Measurements from ENCODE around the gene DPYSL4. TPM values are rescaled to one million over a fixed set of nuclear protein-coding genes. Genes with fewer than 3 reads are reported as not detected.

DPYSL4 gene
- total RNA-seq, 2 experiments from 2014 or later: 5.2 to 8.5 TPM

GRCh38 chr10:132196178-132197113, 9.7 kb downstream of the DPYSL4 start:
- POLR2A ChIA-PET: no interaction called here
- Mint-ChIP-seq H3K36me3 (no peaks in the 10 kb centered on the region), H3K27me3 (no peaks in the 10 kb centered on the region), H3K9me3 (no peaks in the 10 kb centered on the region), H3K27ac (no peak overlapping the region), H3K4me1 (no peaks in the 10 kb centered on the region), H3K4me3 (no peak overlapping the region)
- DNase-seq: no peak
- no peak for ATAC-seq (ENCODE audit: low read depth)

- H3K9me3 Mint-ChIP-seq: no peaks in the 10 kb centered on the region
- no peak for ATAC-seq (ENCODE audit: low read depth)
- no peak overlapping the region for H3K27ac Mint-ChIP-seq
- H3K27me3 Mint-ChIP-seq: no peaks in the 10 kb centered on the region
- POLR2A ChIA-PET: no interaction called here
- no peaks in the 10 kb centered on the region for H3K4me1 Mint-ChIP-seq
- H3K36me3 Mint-ChIP-seq: no peaks in the 10 kb centered on the region
- no peak overlapping the region for H3K4me3 Mint-ChIP-seq
- no peak for DNase-seq
Observed at GRCh38 chr10:132197271-132198067, 10.7 kb downstream of the DPYSL4 start.

GRCh38 chr10:132198068-132198370, 11.3 kb downstream of the DPYSL4 start:
- H3K27ac Mint-ChIP-seq: no peak overlapping the region
- no peak overlapping the region for H3K4me3 Mint-ChIP-seq
- ATAC-seq (ENCODE audit: low read depth): no peak
- no peaks in the 10 kb centered on the region for H3K36me3 Mint-ChIP-seq
- no peaks in the 10 kb centered on the region for H3K9me3 Mint-ChIP-seq
- no peak for DNase-seq
- POLR2A ChIA-PET: no interaction called here
- H3K27me3 Mint-ChIP-seq: no peaks in the 10 kb centered on the region
- no peaks in the 10 kb centered on the region for H3K4me1 Mint-ChIP-seq

GRCh38 chr10:132198381-132199181, 11.8 kb downstream of the DPYSL4 start:
- DNase-seq: no peak

GRCh38 chr10:132199268-132199853, 12.6 kb downstream of the DPYSL4 start:
- no peak for DNase-seq

More at GRCh38 chr10:132198381-132199181, 11.8 kb downstream of the DPYSL4 start:
- POLR2A ChIA-PET: no interaction called here
- no peak for ATAC-seq (ENCODE audit: low read depth)
- Mint-ChIP-seq H3K9me3 (no peaks in the 10 kb centered on the region), H3K27ac (no peak overlapping the region), H3K36me3 (no peaks in the 10 kb centered on the region), H3K4me1 (no peaks in the 10 kb centered on the region), H3K27me3 (no peaks in the 10 kb centered on the region), H3K4me3 (no peak overlapping the region)

GRCh38 chr10:132199854-132200311, 13.1 kb downstream of the DPYSL4 start:
- Mint-ChIP-seq H3K4me1 (no peaks in the 10 kb centered on the region), H3K27me3 (no peaks in the 10 kb centered on the region), H3K36me3 (no peaks in the 10 kb centered on the region), H3K27ac (no peak overlapping the region), H3K4me3 (no peak overlapping the region), H3K9me3 (no peaks in the 10 kb centered on the region)
- POLR2A ChIA-PET: no interaction called here
- DNase-seq (no peak), ATAC-seq (ENCODE audit: low read depth) (no peak)

More at GRCh38 chr10:132199268-132199853, 12.6 kb downstream of the DPYSL4 start:
- no peaks in the 10 kb centered on the region for H3K4me1 Mint-ChIP-seq
- POLR2A ChIA-PET: no interaction called here
- no peak overlapping the region for H3K27ac Mint-ChIP-seq
- H3K4me3 Mint-ChIP-seq: no peak overlapping the region
- H3K27me3 Mint-ChIP-seq: no peaks in the 10 kb centered on the region
- no peaks in the 10 kb centered on the region for H3K9me3 Mint-ChIP-seq
- no peak for ATAC-seq (ENCODE audit: low read depth)
- no peaks in the 10 kb centered on the region for H3K36me3 Mint-ChIP-seq

- H3K27me3 Mint-ChIP-seq: no peaks in the 10 kb centered on the region
- no peaks in the 10 kb centered on the region for H3K9me3 Mint-ChIP-seq
- POLR2A ChIA-PET: no interaction called here
- no peak overlapping the region for H3K4me3 Mint-ChIP-seq
- H3K36me3 Mint-ChIP-seq: no peaks in the 10 kb centered on the region
- H3K27ac Mint-ChIP-seq: no peak overlapping the region
- DNase-seq: no peak
- H3K4me1 Mint-ChIP-seq: no peaks in the 10 kb centered on the region
- ATAC-seq (ENCODE audit: low read depth): no peak
Observed at GRCh38 chr10:132200344-132201110, 13.8 kb downstream of the DPYSL4 start.

- POLR2A ChIA-PET: no interaction called here
- DNase-seq (no peak), ATAC-seq (ENCODE audit: low read depth) (no peak)
- Mint-ChIP-seq H3K9me3 (no peaks in the 10 kb centered on the region), H3K36me3 (no peaks in the 10 kb centered on the region), H3K27ac (no peak overlapping the region), H3K27me3 (no peaks in the 10 kb centered on the region), H3K4me1 (no peaks in the 10 kb centered on the region), H3K4me3 (no peak overlapping the region)
Observed at GRCh38 chr10:132201111-132201969, 14.6 kb downstream of the DPYSL4 start.

- POLR2A ChIA-PET: no interaction called here
- H3K9me3 Mint-ChIP-seq: no peaks in the 10 kb centered on the region
- no peak overlapping the region for H3K27ac Mint-ChIP-seq
- no peak overlapping the region for H3K4me3 Mint-ChIP-seq
- DNase-seq: no peak
- ATAC-seq (ENCODE audit: low read depth): no peak
- no peaks in the 10 kb centered on the region for H3K4me1 Mint-ChIP-seq
- H3K27me3 Mint-ChIP-seq: no peaks in the 10 kb centered on the region
- H3K36me3 Mint-ChIP-seq: no peaks in the 10 kb centered on the region
Observed at GRCh38 chr10:132202070-132202970, 15.6 kb downstream of the DPYSL4 start.

GRCh38 chr10:132203256-132204077, 16.7 kb downstream of the DPYSL4 start:
- ATAC-seq (ENCODE audit: low read depth) (no peak), DNase-seq (no peak)
- H3K4me3 Mint-ChIP-seq: no peak overlapping the region
- no peaks in the 10 kb centered on the region for H3K27me3 Mint-ChIP-seq
- H3K9me3 Mint-ChIP-seq: no peaks in the 10 kb centered on the region
- H3K4me1 Mint-ChIP-seq: no peaks in the 10 kb centered on the region
- H3K36me3 Mint-ChIP-seq: no peaks in the 10 kb centered on the region
- H3K27ac Mint-ChIP-seq: no peak overlapping the region
- POLR2A ChIA-PET: no interaction called here
